Stimulated activated CD4-positive, alpha-beta T cell treated with anti-CD3 and anti-CD28 coated beads, TNF-alpha, amount 100 ng/mL, for 48 hours (primary cell): Measurements from ENCODE around the gene SUV39H1.

Experiments
- DNase-seq, 3 donors: peaks; one replicate each; pipeline ENCODE4 v3.0.0-alpha.2; 2020; ENCODE audit warnings: low read depth in 3 of 3

The SUV39H1 gene

GRCh38 chrX:48713847-48714246 is 17.3 kb downstream of the SUV39H1 start:
- no peak for DNase-seq

DNA sequence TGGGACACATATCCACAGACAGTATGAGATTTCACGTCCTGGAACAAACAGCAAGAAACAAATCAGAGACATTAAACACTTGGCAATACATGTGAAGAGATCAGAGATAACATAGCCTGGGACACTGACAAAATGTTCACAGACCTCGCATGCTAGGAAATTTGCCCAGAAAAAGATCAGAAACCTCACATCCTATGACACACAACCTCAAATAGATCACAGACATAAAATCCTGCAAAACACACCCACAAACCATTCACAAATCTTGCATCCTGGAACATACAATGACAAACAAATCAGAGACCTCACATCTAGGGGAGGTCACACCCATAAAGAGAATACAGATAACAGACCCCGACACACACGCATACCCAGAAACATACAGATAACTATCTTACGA is 18.0 kb downstream of the SUV39H1 start:
- DNase-seq: no peak

- no peak for DNase-seq
Observed at GRCh38 chrX:48715072-48715471, 18.5 kb downstream of the SUV39H1 start.

DNA sequence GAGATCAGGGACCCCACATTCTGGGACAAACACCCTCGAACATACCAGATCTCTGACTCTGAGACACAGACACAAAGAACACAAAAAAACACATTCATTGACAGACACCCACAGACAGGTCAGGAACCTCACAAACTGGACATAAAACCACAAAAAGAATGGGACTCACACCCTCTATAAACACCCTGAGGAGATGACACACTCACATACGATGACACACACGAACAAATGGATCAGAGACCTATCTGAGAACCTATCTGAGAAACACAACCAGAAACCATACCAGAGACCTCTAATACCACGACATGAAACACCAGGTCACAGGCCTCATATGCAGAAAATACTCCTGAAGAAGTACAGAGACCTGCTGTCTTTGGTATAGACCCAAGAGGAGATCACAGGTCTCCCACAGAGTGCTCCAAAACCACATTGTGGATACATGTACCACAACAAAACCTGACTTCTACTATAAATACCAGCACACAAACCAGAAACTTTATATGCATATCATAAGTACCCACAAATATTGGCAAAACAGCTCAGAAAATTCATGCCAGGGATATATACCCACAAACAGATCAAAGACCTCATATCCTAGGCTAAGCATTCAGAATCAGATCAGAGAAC is 19.5 kb downstream of the SUV39H1 start:
- DNase-seq: no peak

- no peak for DNase-seq
Observed at GRCh38 chrX:48719958-48720357, 23.4 kb downstream of the SUV39H1 start.

GRCh38 chrX:48720577-48721250 is 24.2 kb downstream of the SUV39H1 start:
- no peak for DNase-seq

- DNase-seq: no peak
Observed at GRCh38 chrX:48721916-48722315, 25.4 kb downstream of the SUV39H1 start.

GRCh38 chrX:48726596-48726995 is 30.1 kb downstream of the SUV39H1 start:
- DNase-seq: no peak

DNA sequence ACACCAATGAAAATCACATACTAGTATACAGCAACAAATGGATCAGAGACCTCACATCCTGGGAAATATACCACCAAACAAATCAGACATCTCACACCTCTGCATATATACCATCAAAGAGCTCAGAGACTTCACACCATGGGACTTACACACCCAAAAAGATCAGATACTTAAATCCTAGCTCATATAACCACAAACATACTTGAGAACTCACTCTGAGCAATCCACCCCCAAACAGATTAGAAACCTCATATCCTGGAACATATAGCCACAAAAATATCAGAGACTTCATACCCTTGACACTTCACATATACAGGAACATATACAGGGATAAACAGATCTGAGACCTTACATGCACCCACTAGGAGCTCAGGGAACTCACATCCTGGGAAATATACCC is 32.1 kb downstream of the SUV39H1 start:
- DNase-seq: no peak

DNA sequence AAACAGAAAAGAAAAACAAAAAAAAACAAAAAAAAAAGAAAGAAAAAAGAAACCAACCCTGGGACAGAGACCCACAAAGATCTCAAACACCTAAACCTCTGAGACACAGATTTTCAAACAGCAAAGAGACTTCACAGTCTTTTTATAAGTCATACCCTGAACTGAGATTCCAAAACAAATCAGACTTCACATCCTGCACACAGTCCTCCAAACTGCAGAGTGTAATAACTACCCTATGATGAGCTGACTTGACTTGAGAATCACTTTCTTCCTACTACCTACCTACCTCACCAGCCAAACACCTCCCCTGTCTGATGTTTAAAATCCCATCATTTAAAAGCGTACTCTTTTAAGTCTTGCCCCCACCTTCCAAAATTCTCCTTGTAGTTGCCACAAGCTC is 39.8 kb downstream of the SUV39H1 start:
- no peak for DNase-seq

GRCh38 chrX:48736878-48737212 is 40.3 kb downstream of the SUV39H1 start:
- DNase-seq: peak in 1 of 3 donors; percentile 71

- DNase-seq: peak in 2 of 3 donors; percentile 58 to 81
Observed at GRCh38 chrX:48737213-48737938, 40.8 kb downstream of the SUV39H1 start.

GRCh38 chrX:48737940-48738339 is 41.4 kb downstream of the SUV39H1 start:
- DNase-seq: no peak

DNA sequence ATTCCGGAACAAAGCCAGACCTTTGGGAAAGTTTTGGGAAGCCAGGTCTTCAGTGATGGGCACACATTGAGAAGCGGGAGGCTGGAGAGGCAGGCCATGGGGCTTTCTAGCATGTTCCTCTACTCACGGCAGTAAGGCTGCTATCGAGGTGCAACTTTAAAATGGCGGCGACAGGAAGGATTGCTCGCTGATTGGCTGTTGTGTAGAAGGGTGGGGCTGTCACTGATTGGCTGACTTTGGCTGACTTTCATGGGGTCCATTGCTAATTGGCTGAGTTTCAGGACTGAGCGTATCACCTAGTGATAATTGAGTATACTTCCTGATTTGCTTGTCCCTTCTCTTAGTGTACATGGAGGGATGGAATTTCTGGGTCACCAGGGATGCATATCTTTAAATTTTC is 45.3 kb downstream of the SUV39H1 start:
- no peak for DNase-seq

DNA sequence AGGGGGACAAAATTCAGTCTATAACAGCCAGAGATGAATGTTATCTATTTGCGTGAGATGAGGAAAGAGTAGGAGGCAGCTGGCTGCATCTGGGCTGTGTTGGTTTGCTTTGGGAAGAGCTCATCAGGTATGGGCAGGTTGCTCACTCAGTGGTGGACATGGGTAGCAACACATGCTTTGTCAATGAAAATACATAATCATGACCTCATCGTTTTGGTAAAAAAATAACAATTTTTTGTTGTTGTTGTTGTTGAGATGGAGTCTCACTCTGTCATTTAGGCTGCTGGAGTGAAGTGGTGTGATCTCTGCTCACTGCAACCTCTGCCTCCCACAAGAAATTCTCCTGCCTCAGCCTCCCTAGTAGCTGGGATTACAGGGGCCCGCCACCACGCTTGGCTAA is 48.7 kb downstream of the SUV39H1 start:
- DNase-seq: no peak

DNA sequence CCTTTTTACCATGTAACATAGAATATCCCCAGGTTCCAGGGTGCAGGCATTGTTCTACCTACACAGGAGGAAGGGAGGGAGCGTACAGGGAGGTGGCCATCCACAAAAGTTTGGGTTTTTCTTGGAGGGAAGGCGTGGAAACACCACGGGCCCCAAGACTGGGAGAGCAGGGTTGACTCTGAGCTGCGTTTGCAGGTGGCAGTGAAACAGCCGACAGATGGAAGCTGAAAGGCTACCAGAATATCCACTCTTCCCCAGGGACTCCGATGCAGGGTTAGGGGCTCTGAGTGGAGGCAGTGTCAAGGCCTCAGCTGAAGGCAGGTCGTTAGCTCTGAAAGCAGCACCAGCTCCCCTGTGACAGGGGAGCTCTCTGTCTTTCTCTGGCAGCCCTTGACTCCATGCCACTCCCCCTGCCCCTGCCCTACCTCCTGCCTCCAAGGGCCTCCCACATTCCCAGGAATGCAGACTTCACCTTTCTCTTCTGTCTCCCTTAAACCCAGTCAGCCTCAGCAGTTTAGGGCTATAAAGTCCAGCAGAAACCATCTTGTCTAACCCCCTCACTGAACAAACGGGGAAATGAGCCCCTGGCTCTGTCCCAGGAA is 51.0 kb downstream of the SUV39H1 start:
- no peak for DNase-seq

DNA sequence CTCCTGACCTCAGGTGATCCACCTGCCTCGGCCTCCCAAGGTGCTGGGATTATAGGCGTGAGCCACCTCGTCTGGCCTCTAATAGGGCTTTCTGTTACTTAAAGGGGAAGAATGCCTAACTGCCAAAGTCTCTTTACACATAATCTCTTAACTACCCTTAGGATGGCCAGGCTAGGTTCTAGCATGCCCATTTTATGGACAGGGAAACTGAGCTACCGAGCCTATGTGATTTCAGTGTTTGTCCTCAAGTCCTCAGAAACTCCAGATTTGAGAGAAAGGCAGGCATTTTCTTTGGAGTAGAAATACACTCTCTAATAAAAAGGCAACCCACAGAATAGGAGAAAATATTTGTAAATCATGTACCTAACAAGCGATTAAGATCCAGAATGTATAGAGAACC is 52.6 kb downstream of the SUV39H1 start:
- DNase-seq: no peak

DNA sequence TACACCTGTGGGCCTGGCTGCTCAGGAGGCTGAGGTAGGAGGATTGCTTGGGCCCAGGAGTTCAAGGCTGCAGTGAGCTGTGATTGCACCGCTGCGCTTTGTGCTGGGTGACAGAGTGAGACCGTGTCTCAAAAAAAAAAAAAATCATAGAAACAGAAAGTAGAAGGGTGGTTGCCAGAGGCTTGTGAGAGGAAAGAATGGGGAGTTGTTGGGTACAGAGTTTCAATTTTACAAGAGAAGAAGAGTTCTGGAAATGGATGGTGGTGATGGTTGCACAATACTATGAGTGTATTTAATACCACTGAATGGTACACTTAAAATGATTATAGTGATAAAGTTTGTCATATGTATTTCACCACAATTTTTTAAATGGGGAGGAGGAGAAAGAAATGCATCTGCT is 54.8 kb downstream of the SUV39H1 start:
- no peak for DNase-seq

GRCh38 chrX:48752498-48752897 is 56.0 kb downstream of the SUV39H1 start:
- no peak for DNase-seq

DNA sequence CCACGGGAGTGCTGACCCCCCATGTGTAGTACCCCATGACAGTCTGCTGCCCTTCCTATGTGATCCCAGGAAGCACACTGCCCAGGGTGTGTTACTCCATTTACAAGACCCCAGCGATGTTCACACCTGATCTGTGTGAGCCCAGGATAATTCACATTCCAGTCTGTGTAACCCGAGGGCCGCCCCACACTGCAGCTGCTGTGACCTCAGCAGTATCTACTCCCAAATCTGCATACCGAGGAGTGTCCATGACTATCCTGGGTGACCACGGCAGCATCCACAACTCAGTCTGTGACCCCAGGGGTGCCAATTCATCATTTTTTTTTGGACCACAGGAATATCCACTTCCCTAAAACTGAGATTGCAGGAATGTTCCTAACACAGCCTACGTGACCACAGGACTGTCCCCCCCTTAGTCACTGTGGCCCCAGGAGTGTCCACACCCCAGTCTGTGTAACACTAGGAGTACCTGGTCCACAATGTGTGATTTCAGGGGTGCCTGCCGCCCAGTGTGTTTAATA is 57.2 kb downstream of the SUV39H1 start:
- no peak for DNase-seq

DNA sequence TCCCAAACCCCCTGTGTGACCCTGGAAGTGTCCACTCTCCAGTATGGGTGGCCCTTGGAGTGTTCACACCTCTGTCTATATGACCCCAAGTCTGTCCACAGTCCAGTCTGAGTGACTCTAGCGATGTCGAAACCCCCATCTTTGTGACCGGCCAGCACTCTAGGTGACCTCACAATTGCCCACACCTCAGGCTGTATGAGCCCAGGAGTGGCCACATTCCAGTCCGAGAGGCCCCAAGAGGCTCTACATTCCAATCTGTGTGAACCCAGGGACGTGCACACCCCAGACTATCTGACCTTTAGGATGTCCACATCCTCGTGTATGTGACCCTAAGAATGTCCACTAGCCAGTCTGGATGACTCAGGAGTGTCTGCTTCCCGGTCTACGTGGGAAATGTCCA is 57.7 kb downstream of the SUV39H1 start:
- DNase-seq: no peak
